Measurements from ENCODE around the gene ZNF385C.

DNA sequence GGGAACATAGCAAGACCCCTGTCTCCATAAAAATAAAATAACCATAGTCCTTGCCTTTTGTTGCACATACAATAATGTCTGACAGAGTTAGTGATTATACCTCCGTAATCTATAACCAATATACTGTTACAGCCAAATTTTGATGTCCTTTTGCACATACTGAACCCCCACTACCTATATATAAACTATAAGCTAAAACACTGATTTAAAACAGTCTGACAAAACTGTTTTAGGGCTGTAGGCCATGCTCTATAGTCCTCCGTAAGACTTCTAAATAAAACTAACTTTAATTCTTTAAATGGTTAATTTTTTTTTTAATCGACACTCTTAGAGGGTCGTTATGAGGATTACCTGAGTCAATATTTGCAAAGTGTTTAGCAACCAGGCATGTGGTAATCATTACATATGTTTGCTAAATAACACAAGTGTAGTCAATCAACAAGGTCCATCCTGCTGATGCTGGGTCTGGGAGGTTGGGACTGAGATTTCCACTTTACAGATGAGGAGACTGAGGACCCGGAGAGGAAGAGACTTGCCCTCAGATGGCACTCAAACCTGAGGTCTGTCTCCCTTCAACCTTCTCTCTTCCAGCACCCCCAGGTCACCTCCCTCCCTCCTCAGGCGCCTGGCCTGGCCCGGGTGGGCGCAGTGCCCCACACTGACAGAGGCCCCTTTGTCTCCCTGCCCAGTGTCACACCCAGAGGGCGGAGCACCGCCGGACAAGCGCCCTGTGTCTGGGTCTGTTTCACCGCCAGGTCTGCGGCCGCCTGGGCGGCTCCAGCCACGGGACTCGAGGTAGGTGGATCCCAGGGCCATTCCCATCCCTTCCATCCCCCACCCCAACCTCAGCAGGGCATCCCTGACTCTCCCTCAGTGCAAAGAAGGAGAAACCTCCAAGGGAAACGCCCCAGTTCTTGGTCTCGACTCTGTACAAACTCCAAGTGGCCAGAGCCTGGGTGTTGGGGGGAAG, 10.3 kb downstream of the ZNF385C start:
- TF ChIP-seq CTCF (IDR thresholded peaks at IDR 0.05), result no peak
- TF ChIP-seq POLR2A (IDR thresholded peaks at IDR 0.05), result no peak

Measured in body of pancreas (tissue), 4 donors.